Measurements from ENCODE around the gene AMZ1.
"Not testable (repeated sequence)": the region's sequence is repeated elsewhere in the genome, so short reads cannot be mapped to it uniquely, and the experiment has no call there.

AMZ1 gene

GRCh38 chr7:2717293-2718261 is 29.6 kb downstream of the AMZ1 start:
- peak; percentile 27 for ATAC-seq

GRCh38 chr7:2718296-2718965 is 30.4 kb downstream of the AMZ1 start:
- ATAC-seq: no peak
- DNase-seq: no peak
- peak overlapping the region in 1 of 2 donors; percentile 95 for H3K27ac Mint-ChIP-seq
- H3K9me3 Mint-ChIP-seq: no peaks in the 10 kb centered on the region
- H3K4me3 Mint-ChIP-seq: peak overlapping the region in 1 of 2 donors; percentile 70
- H3K27me3 Mint-ChIP-seq: peaks cover 62% of the 10 kb centered on the region
- peaks cover 77% of the 10 kb centered on the region for H3K4me1 Mint-ChIP-seq

More at GRCh38 chr7:2717293-2718261, 29.6 kb downstream of the AMZ1 start:
- Mint-ChIP-seq H3K9me3 (no peaks in the 10 kb centered on the region), H3K27ac (peak overlapping the region in 1 of 2 donors; percentile 88), H3K4me1 (peaks cover 79% of the 10 kb centered on the region), H3K4me3 (peak overlapping the region; percentile 67 to 70), H3K27me3 (peaks cover 71% of the 10 kb centered on the region)
- no peak for DNase-seq

GRCh38 chr7:2719007-2719406 is 31.0 kb downstream of the AMZ1 start:
- ATAC-seq (peak; percentile 68), DNase-seq (peak; percentile 73 to 76)
- H3K9me3 Mint-ChIP-seq: no peaks in the 10 kb centered on the region
- H3K27me3 Mint-ChIP-seq: peaks cover 56% of the 10 kb centered on the region
- peak overlapping the region in 1 of 2 donors; percentile 19 for H3K27ac Mint-ChIP-seq
- H3K4me3 Mint-ChIP-seq: peak overlapping the region in 1 of 2 donors; percentile 70
- peaks cover 72% of the 10 kb centered on the region for H3K4me1 Mint-ChIP-seq

DNA sequence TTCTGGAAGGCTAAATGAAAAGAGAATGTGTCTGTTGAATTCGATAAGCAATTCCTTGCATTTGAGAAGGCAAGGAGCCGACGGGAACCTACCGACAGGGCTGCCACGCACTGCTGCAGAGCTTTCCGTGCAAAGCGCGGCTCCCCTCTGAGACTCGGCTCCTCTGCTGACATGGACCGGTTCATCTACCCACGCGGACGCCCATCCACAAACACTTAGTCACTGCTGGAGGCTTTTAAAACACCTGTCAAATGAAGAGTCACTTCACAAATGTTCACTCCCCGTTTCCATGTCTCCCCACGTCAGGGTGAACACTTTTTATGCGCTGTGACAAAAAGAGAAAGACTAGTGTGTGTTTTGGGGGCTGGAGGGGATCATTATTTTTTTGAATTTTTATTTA is 32.0 kb downstream of the AMZ1 start:
- DNase-seq (no peak), ATAC-seq (no peak)
- Mint-ChIP-seq H3K27me3 (peaks cover 46% of the 10 kb centered on the region), H3K4me1 (peaks cover 68% of the 10 kb centered on the region), H3K9me3 (no peaks in the 10 kb centered on the region), H3K4me3 (no peak overlapping the region), H3K27ac (no peak overlapping the region)

GRCh38 chr7:2721842-2722241 is 33.8 kb downstream of the AMZ1 start:
- H3K4me3 Mint-ChIP-seq: no peak overlapping the region
- H3K9me3 Mint-ChIP-seq: no peaks in the 10 kb centered on the region
- no peak for ATAC-seq
- H3K27ac Mint-ChIP-seq: peak overlapping the region in 1 of 2 donors; percentile 27
- H3K27me3 Mint-ChIP-seq: peaks cover 28% of the 10 kb centered on the region
- H3K4me1 Mint-ChIP-seq: peaks cover 51% of the 10 kb centered on the region
- DNase-seq: no peak

DNA sequence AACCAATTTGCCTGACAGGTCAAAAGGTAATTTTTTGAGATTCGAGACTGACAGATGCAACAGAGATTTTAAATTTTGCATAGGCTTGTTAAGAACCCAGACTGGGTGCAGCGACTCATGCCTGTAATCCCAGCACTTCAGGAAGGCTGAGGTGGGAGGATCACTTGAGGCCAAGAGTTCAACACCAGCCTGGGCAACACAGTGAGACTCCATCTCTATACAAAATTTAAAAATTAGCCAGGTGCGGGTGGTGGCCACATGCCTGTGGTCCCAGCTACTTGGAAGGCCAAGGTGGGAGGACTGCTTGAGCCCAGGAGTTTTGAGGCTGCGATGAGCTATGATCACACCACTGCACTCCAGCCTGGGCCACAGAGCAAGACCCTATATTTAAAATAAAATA is 34.6 kb downstream of the AMZ1 start:
- H3K4me3 Mint-ChIP-seq: no peak overlapping the region
- peaks cover 20% of the 10 kb centered on the region for H3K27me3 Mint-ChIP-seq
- no peaks in the 10 kb centered on the region for H3K9me3 Mint-ChIP-seq
- no peak for DNase-seq
- no peak overlapping the region for H3K27ac Mint-ChIP-seq
- peaks cover 43% of the 10 kb centered on the region for H3K4me1 Mint-ChIP-seq
- no peak for ATAC-seq

- ATAC-seq: no peak
- H3K4me3 Mint-ChIP-seq: no peak overlapping the region
- no peak for DNase-seq
- H3K4me1 Mint-ChIP-seq: peaks cover 36% of the 10 kb centered on the region
- no peak overlapping the region for H3K27ac Mint-ChIP-seq
- H3K27me3 Mint-ChIP-seq: peaks cover 13% of the 10 kb centered on the region
- no peaks in the 10 kb centered on the region for H3K9me3 Mint-ChIP-seq
These were observed 35.3 kb downstream of the AMZ1 start for GRCh38 chr7:2723138-2723850.

DNA sequence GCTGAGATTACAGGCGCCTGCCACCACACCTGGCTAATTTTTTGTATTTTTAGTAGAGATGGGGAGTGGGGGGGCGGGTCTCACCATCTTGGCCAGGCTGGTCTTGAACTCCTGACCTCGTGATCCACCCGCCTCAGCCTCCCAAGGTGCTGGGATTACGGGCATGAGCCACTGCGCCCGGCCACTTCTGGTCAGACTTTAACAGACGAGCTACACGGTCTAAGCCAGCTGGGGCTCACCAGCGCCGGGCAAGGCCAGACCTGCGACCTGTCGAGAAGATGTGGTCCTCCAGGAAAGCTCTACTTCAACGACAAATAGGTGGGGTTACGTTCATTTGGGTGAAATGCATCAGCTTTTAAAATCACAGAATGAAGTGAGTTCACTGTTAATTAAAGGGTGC is 36.0 kb downstream of the AMZ1 start:
- not testable (repeated sequence) for H3K27ac Mint-ChIP-seq, ATAC-seq, H3K4me3 Mint-ChIP-seq, DNase-seq, H3K27me3 Mint-ChIP-seq, H3K9me3 Mint-ChIP-seq
- peaks cover 29% of the 10 kb centered on the region for H3K4me1 Mint-ChIP-seq

DNA sequence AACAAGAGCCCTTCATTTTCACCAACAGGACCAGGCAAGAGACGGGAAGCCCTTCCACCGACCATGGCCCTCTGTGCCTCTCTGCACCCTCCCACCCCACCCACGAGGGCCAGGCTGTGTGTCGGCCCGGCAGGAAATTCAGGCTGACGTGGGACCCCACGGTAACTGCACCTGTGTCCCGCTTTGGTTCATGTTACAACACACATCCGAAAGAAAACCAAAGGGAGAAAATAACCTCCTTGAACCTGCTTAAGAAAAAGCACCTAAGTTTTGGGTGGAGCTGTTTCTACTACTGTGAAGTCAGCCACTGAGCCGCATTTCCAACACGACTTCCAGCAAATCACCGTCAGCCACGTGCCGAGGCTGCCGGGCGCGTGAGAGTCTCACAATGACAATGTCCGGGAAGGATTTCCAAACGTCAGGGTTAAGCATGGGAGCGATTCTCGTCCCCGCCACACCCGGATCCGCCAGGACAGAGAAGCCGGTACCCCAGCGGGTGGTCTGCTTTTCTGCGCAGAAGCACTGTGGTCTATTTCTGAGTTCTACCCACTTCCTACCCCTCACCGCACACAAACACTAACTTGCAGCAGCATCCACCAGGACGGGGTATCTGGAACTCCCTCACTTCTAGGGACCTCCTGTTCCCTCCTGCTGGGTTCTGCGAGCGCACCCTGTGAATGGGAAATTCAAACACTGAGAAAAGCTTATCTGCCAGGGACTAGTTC is 36.6 kb downstream of the AMZ1 start:
- peak overlapping the region in 1 of 2 donors; percentile 85 for H3K27ac Mint-ChIP-seq
- peaks cover 23% of the 10 kb centered on the region for H3K4me1 Mint-ChIP-seq
- no peaks in the 10 kb centered on the region for H3K9me3 Mint-ChIP-seq
- no peak overlapping the region for H3K4me3 Mint-ChIP-seq
- peaks cover 6% of the 10 kb centered on the region for H3K27me3 Mint-ChIP-seq
- ATAC-seq: no peak
- DNase-seq: no peak

DNA sequence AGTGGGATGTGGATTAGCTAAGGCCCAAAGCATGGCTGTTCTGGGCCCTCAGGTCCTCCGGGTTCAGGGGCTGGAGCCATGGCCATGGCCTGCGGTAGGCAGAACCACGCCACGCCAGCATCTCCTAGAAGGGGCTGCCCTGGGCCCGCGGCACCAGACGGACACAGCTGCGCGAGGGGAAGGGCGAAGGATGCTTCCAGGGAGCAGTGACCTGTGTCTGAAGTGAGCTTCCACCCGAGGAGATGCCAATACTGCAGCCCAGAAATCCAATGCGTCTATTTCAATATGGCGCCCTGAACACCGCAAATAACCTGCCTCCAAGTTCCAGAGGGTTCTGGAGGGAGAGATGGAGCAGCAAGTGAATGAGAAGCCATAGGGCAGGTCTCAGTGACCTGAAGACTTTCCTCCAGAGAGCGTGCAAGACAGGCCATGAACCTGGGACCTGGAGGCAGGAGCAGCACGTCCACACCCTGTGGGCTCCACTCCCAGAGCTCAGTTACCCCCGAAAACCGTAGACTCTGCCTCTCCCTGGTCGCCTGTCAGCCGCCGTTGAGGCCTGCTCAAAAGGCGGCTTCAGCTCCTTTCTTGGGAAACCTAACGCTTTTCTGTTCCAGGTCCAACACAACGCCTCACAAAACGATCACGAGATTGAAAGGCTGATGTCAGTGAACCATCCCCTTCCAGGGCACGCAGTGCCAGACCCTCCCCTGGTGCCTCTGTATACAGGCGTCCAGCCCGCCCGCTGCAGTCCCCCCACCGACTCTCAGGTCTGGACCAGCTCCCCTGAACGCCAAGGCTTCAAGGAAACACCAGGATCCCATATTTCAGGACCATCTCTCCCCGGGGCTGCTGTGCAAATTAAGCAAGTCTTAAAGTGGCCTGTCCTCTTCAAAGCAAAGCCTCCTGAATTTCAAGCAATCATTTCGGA is 37.4 kb downstream of the AMZ1 start:
- Mint-ChIP-seq H3K9me3 (no peaks in the 10 kb centered on the region), H3K27ac (peak overlapping the region in 1 of 2 donors; percentile 90), H3K4me3 (no peak overlapping the region), H3K4me1 (peaks cover 15% of the 10 kb centered on the region), H3K27me3 (no peaks in the 10 kb centered on the region)
- DNase-seq: no peak
- ATAC-seq: no peak

- ATAC-seq (no peak), DNase-seq (no peak)
- no peaks in the 10 kb centered on the region for H3K27me3 Mint-ChIP-seq
- H3K4me1 Mint-ChIP-seq: peaks cover 12% of the 10 kb centered on the region
- no peak overlapping the region for H3K4me3 Mint-ChIP-seq
- H3K9me3 Mint-ChIP-seq: no peaks in the 10 kb centered on the region
- H3K27ac Mint-ChIP-seq: no peak overlapping the region
These were observed 38.5 kb downstream of the AMZ1 start for GRCh38 chr7:2726316-2727018.

- H3K4me3 Mint-ChIP-seq: not testable (repeated sequence)
These were observed 39.2 kb downstream of the AMZ1 start for GRCh38 chr7:2727206-2727605.

DNA sequence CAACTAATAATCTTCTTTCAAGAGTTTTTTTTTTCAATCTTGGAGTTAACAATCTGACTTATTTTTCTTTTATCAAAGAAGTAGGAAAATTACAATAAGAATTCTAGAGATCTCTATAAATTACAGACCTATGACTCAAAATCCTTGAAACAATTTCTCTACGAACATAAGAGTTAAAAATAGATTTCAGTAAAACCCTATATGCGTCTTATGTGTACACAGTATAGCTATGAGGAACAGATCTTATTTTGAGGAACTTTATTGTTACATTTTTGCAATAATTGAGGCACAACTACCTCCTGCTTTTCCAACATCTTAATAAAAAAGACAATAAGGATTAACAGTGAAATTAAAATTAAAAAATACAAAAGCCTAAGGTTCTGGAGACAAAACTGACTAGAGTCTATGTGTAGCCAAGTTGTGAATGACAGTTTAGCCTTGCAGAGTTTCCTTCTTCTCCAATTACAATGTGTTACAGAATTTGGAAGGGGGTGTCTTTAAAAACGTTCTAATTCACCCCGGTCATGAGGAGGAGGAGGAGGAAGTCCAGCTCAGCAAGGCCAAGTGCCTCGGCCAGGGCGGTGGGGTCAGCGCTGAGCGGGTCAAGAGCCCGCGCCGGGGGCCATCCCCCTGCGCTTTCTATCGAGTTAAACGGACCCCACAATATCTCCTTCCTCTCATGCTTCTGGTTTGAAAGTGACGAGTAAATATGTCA is 40.5 kb downstream of the AMZ1 start:
- no peaks in the 10 kb centered on the region for H3K27me3 Mint-ChIP-seq
- peaks cover 32% of the 10 kb centered on the region for H3K4me1 Mint-ChIP-seq
- no peaks in the 10 kb centered on the region for H3K9me3 Mint-ChIP-seq
- H3K27ac Mint-ChIP-seq: no peak overlapping the region
- ATAC-seq (no peak), DNase-seq (no peak)
- H3K4me3 Mint-ChIP-seq: no peak overlapping the region

More at GRCh38 chr7:2727206-2727605, 39.2 kb downstream of the AMZ1 start:
- DNase-seq, H3K9me3 Mint-ChIP-seq, ATAC-seq, H3K27ac Mint-ChIP-seq, H3K27me3 Mint-ChIP-seq: not testable (repeated sequence)
- peaks cover 19% of the 10 kb centered on the region for H3K4me1 Mint-ChIP-seq
